Parathyroid adenoma (tissue), 2 donors: ENCODE measurements around the gene AMPD1.

Experiments used
- H2AFZ ChIP-seq: fragments of 300-600 bp; sonication (generic); one replicate; pipeline ENCODE4 v1.7.0; 2017; ENCODE audit warnings: antibody characterized with exemption, mild to moderate bottlenecking
- H3K27ac ChIP-seq: fragments of 300-600 bp; sonication (generic); one replicate; pipeline ENCODE4 v1.7.0; 2017
- H3K27me3 ChIP-seq: fragments of 300-600 bp; sonication (generic); one replicate; pipeline ENCODE4 v1.7.0; 2017; ENCODE audit warnings: low read length; ENCODE audit not compliant: control insufficient read depth, insufficient read depth
- H3K36me3 ChIP-seq: fragments of 300-600 bp; sonication (generic); one replicate; pipeline ENCODE4 v1.7.0; 2017; ENCODE audit warnings: low read length; ENCODE audit not compliant: control insufficient read depth, insufficient read depth
- H3K4me1 ChIP-seq: fragments of 300-600 bp; sonication (generic); one replicate; pipeline ENCODE4 v1.7.0; 2017; ENCODE audit warnings: control low read depth
- H3K4me2 ChIP-seq: fragments of 300-600 bp; sonication (generic); one replicate; pipeline ENCODE4 v1.7.0; 2017; ENCODE audit warnings: low read length
- H3K4me3 ChIP-seq: fragments of 300-600 bp; sonication (generic); one replicate; pipeline ENCODE4 v1.7.0; 2017; ENCODE audit warnings: low read depth, low read length
- H3K79me2 ChIP-seq: fragments of 300-600 bp; sonication (generic); one replicate; pipeline ENCODE4 v1.7.0; 2017; ENCODE audit warnings: control low read depth
- H3K9ac ChIP-seq: fragments of 300-600 bp; sonication (generic); one replicate; pipeline ENCODE4 v1.7.0; 2017; ENCODE audit warnings: mild to moderate bottlenecking
- H3K9me3 ChIP-seq: fragments of 300-600 bp; sonication (generic); one replicate; pipeline ENCODE4 v1.7.0; 2017; ENCODE audit warnings: low read length; ENCODE audit not compliant: control insufficient read depth
- CTCF ChIP-seq: fragments of 300-600 bp; sonication (generic); IDR thresholded peaks from one replicate; pipeline ENCODE4 v1.7.0; 2017; ENCODE audit warnings: antibody characterized with exemption, mild to moderate bottlenecking
- donor health status: primary hyperparathyroidism.

The AMPD1 gene

GRCh38 chr1:114623364-114623763 is 72.0 kb downstream of the AMPD1 start:
- Histone ChIP-seq H3K9ac (no peak overlapping the region), H3K36me3 (no peaks in the 10 kb centered on the region), H3K27ac (no peak overlapping the region), H3K4me2 (no peak overlapping the region), H3K4me3 (no peak overlapping the region), H3K9me3 (no peaks in the 10 kb centered on the region), H3K27me3 (no peaks in the 10 kb centered on the region), H3K79me2 (no peaks in the 10 kb centered on the region), H2AFZ (no peak overlapping the region), H3K4me1 (no peaks in the 10 kb centered on the region)
- no peak for TF ChIP-seq CTCF
